ENCODE results near the gene LBHD2. TPM values are rescaled to one million over a fixed set of nuclear protein-coding genes. Genes with fewer than 3 reads are reported as not detected.

Gene LBHD2
- total and polyA plus RNA-seq, 2 of the 13 experiments (the other 11 are each of a cell fraction or from before 2014, with no cell fraction given) = 0.67 to 1.00 TPM

DNA sequence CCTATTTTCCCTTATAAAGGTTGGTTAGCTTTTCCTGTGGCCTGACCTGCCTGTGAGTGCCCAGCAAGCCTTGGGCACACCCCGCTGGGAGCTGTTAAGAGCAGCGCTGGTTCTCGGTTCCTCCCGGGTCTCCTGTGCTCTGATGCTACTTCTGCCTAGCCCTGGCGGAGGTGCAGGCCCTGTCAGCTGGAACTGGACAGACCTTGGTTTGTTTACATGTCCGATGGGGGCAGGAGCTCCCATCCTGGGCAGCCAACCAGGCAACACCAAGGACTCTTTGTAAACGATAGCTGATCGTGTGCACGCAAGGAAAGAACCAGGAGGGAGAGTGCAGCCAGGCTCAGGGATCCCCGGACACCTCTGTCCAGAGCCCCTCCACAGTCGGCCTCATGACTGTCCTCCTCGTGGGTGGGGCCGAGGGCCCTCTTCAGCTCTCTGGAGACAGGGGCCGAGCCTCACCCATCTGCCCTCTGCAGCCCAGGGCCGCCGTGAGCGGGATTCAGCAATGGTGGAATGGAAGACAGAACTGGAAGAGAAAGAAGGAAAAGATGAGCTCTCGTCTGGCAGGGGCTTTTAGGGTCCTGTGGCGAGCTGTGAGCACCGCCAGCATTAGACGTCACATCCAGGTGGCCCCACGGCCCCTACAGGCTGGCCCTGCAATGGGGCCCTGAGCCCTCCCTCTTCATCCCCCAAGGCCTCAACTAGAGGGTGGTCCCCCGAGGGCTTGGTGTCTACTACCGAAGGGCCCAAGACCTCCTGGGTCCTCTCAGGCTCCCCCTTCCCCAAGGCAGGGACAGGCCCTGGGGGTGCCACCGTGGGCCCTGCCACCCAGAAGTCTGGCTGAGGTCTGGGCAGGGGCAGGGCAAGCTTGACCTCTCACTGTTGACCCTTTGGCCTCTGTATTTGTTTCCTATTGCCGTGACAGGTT, 51.6 kb downstream of the LBHD2 start (continued):
- TF ChIP-seq ELK4 (CRISPR knock-in tag; IDR thresholded peaks at IDR 0.05; ENCODE audit: borderline replicate concordance) = no peak
- TF ChIP-seq FOXP4 (CRISPR knock-in tag; IDR thresholded peaks at IDR 0.05) = no peak
- TF ChIP-seq RXRB (CRISPR knock-in tag; IDR thresholded peaks at IDR 0.05; ENCODE audit: borderline replicate concordance) = no peak
- TF ChIP-seq ZEB1 (IDR thresholded peaks at IDR 0.05; ENCODE audit: insufficient replicate concordance, low read depth) = no peak
- TF ChIP-seq ADNP (CRISPR knock-in tag; IDR thresholded peaks at IDR 0.05) = no peak
- no peak for TF ChIP-seq HMG20A (CRISPR knock-in tag; IDR thresholded peaks at IDR 0.05; ENCODE audit: borderline replicate concordance)
- TF ChIP-seq FIP1L1 (IDR thresholded peaks at IDR 0.05; ENCODE audit: borderline replicate concordance, insufficient read depth, low read depth, low read length) = no peak
- TF ChIP-seq ZNF891 (CRISPR knock-in tag; IDR thresholded peaks at IDR 0.05) = no peak
- TF ChIP-seq STAT5B (CRISPR knock-in tag; IDR thresholded peaks at IDR 0.05) = no peak
- TF ChIP-seq, protein P1, sequence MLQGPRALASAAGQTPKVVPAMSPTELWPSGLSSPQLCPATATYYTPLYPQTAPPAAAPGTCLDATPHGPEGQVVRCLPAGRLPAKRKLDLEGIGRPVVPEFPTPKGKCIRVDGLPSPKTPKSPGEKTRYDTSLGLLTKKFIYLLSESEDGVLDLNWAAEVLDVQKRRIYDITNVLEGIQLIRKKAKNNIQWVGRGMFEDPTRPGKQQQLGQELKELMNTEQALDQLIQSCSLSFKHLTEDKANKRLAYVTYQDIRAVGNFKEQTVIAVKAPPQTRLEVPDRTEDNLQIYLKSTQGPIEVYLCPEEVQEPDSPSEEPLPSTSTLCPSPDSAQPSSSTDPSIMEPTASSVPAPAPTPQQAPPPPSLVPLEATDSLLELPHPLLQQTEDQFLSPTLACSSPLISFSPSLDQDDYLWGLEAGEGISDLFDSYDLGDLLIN (CRISPR knock-in tag; IDR thresholded peaks at IDR 0.05; ENCODE audit: borderline replicate concordance) = no peak
- no peak for TF ChIP-seq ZNF333 (CRISPR knock-in tag; IDR thresholded peaks at IDR 0.05; ENCODE audit: borderline replicate concordance)
- no peak for TF ChIP-seq ZNF768 (CRISPR knock-in tag; IDR thresholded peaks at IDR 0.05)
- TF ChIP-seq ZNF788 (CRISPR knock-in tag; IDR thresholded peaks at IDR 0.05; ENCODE audit: borderline replicate concordance) = no peak
- no peak for TF ChIP-seq IRF1 (CRISPR knock-in tag; IDR thresholded peaks at IDR 0.05; ENCODE audit: low read depth)
- TF ChIP-seq EHMT2 (IDR thresholded peaks at IDR 0.05; ENCODE audit: borderline replicate concordance, low read depth, low read length) = no peak
- TF ChIP-seq NFE2 (CRISPR knock-in tag; IDR thresholded peaks at IDR 0.05) = no peak
- TF ChIP-seq BRCA1 (CRISPR knock-in tag; IDR thresholded peaks at IDR 0.05) = no peak
- no peak for TF ChIP-seq FOXA1 (IDR thresholded peaks at IDR 0.05)
- TF ChIP-seq FOXA1 (CRISPR knock-in tag; IDR thresholded peaks at IDR 0.05) = 0 out of 2 replicates have a peak, but pooled peaks have one; percentile 27
- TF ChIP-seq ZNF251 (CRISPR knock-in tag; IDR thresholded peaks at IDR 0.05) = no peak
- no peak for TF ChIP-seq CEBPG (CRISPR knock-in tag; IDR thresholded peaks at IDR 0.05)
- peak; percentile 60; the same call in 1 of the 2 replicates for TF ChIP-seq FOXA3 (CRISPR knock-in tag; IDR thresholded peaks at IDR 0.05)
- TF ChIP-seq ZNF546 (CRISPR knock-in tag; conservative IDR thresholded peaks at IDR 0.05) = no peak
- TF ChIP-seq ZFY (CRISPR knock-in tag; IDR thresholded peaks at IDR 0.05) = 0 out of 2 replicates have a peak, but pooled peaks have one; percentile 17
